HCT116 (cell line): ENCODE measurements around the gene GALNT17. TPM values are rescaled to one million over a fixed set of nuclear protein-coding genes. Genes with fewer than 3 reads are reported as not detected.

Experiments used
- ATAC-seq: fragments of 200-7000 bp; cut with Tn5 transposase; 2 replicates; pipeline ENCODE4 v1.9.1; 2020; ENCODE audit warnings: mild to moderate bottlenecking, moderate library complexity
- BruUV-seq: library from RNA; stranded (reverse); fragments of 400-500 nt; replicated peaks from 2 replicates; lab custom pipeline; 2021; lab: Mats Ljungman, UMichigan
- CTCF ChIA-PET: fragments of 300-600 bp; sonication (Branson Sonifier 250); formaldehyde crosslinking; loops from one replicate; lab custom pipeline; 2021; ENCODE audit warnings: antibody characterized with exemption; lab: Charles Lee
- POLR2A ChIA-PET: fragments of 300-600, 350-600 bp; sonication (Branson Sonifier 250); formaldehyde crosslinking; loops from one replicate; lab custom pipeline; 2021; ENCODE audit warnings: antibody characterized with exemption; lab: Charles Lee
- RAD21 ChIA-PET, 2 experiments: fragments of 300-600 bp; sonication (Branson Sonifier 250); formaldehyde crosslinking; loops; one replicate each; lab custom pipeline; 2023; ENCODE audit warnings: low total read pairs in 2 of 2; ENCODE audit not compliant: uncharacterized antibody in 2 of 2, unreplicated experiment in 2 of 2, low non-redundant PET in 1 of 2; lab: Charles Lee
- DNase-seq: peaks from one replicate; pipeline ENCODE4 v3.0.0-alpha.2; 2010; ENCODE audit warnings: low read depth, low spot score
- H2AFZ ChIP-seq: fragments of 200-600 bp; shearing (Covaris generic), sonication (generic); 2 replicates; pipeline ENCODE4 v1.6.1; 2017; ENCODE audit warnings: low read depth, mixed run types, mixed read lengths, antibody characterized with exemption, low read length; ENCODE audit not compliant: poor library complexity, severe bottlenecking
- H3K27ac ChIP-seq: 2 replicates; pipeline ENCODE4 v1.5.1; 2012; ENCODE audit warnings: low read depth, low read length
- H3K27me3 ChIP-seq: fragments of 200-600 bp; sonication (generic); 2 replicates; pipeline ENCODE4 v1.6.1; 2016; ENCODE audit warnings: mixed run types, low read length, mixed read lengths; ENCODE audit not compliant: insufficient read depth
- H3K36me3 ChIP-seq, 2 experiments: fragments of 200-500 bp in 1 of 2; fragments of 200-600 bp in 1 of 2; sonication (Bioruptor generic) in 1 of 2; sonication (generic) in 1 of 2; 2 replicates each; pipeline versions ENCODE4 v1.5.1 to v1.6.1; 2014 to 2016; ENCODE audit warnings: low read length in 2 of 2, inconsistent platforms in 1 of 2, mixed read lengths in 1 of 2, mixed run types in 1 of 2; ENCODE audit not compliant: insufficient read depth in 2 of 2, control insufficient read depth in 1 of 2
- H3K4me1 ChIP-seq, 2 experiments: fragments of 200-600 bp in 1 of 2; sonication (generic) in 1 of 2; 2 replicates each; pipeline versions ENCODE4 v1.5.1 to v1.6.1; 2012 to 2017; ENCODE audit warnings: low read length in 2 of 2, inconsistent platforms in 1 of 2, mild to moderate bottlenecking in 1 of 2, mixed read lengths in 1 of 2, mixed run types in 1 of 2, moderate library complexity in 1 of 2; ENCODE audit not compliant: insufficient read depth in 2 of 2, control insufficient read depth in 1 of 2
- H3K4me2 ChIP-seq: fragments of 200-600 bp; sonication (generic); 2 replicates; pipeline ENCODE4 v1.6.1; 2017; ENCODE audit warnings: mixed run types, low read length, mixed read lengths
- H3K4me3 ChIP-seq, 2 experiments: fragments of 200-600 bp in 1 of 2; sonication (generic) in 1 of 2; replicated peaks in 1 of 2; 2 replicates each; pipeline ENCODE4 v1.5.1; 2011 to 2016; ENCODE audit warnings: low read length in 2 of 2, control low read depth in 1 of 2, low read depth in 1 of 2, mild to moderate bottlenecking in 1 of 2, mixed read lengths in 1 of 2, mixed run types in 1 of 2
- H3K79me2 ChIP-seq: fragments of 200-600 bp; sonication (generic); 2 replicates; pipeline ENCODE4 v1.6.1; 2017; ENCODE audit warnings: mild to moderate bottlenecking, mixed run types, low read length, moderate library complexity, mixed read lengths; ENCODE audit not compliant: insufficient read depth
- H3K9ac ChIP-seq: fragments of 200-600 bp; sonication (generic); 2 replicates; pipeline ENCODE4 v1.6.1; 2016; ENCODE audit warnings: low read length, mixed read lengths
- H3K9me2 ChIP-seq: fragments of 200-600 bp; sonication (generic), shearing (Covaris generic); 2 replicates; pipeline ENCODE4 v1.6.1; 2017; ENCODE audit warnings: mixed run types, mild to moderate bottlenecking, moderate library complexity; ENCODE audit not compliant: insufficient read depth
- H3K9me3 ChIP-seq, 2 experiments: fragments of 200-500 bp in 1 of 2; fragments of 200-600 bp in 1 of 2; sonication (Bioruptor generic) in 1 of 2; sonication (generic) in 1 of 2; 2 replicates each; pipeline ENCODE4 v1.6.1; 2014 to 2017; ENCODE audit warnings: low read length in 2 of 2, mixed read lengths in 2 of 2, inconsistent platforms in 1 of 2, low read depth in 1 of 2, mild to moderate bottlenecking in 1 of 2, mixed run types in 1 of 2, moderate library complexity in 1 of 2; ENCODE audit not compliant: control insufficient read depth in 1 of 2, insufficient read depth in 1 of 2
- H4K20me1 ChIP-seq: fragments of 200-600 bp; sonication (generic), shearing (Covaris generic); 2 replicates; pipeline ENCODE4 v1.6.1; 2017; ENCODE audit warnings: mixed run types, mild to moderate bottlenecking, moderate library complexity; ENCODE audit not compliant: insufficient read depth
- CBX3 ChIP-seq: IDR thresholded peaks from 2 replicates; pipeline ENCODE4 v1.6.1; 2012; ENCODE audit warnings: low read depth
- CEBPB ChIP-seq: IDR thresholded peaks from 2 replicates; pipeline ENCODE4 v1.6.1; 2012; ENCODE audit warnings: low read depth
- EZH2 ChIP-seq: fragments of 200-600 bp; sonication (generic); IDR thresholded peaks from 2 replicates; pipeline ENCODE4 v1.6.1; 2017; ENCODE audit warnings: antibody characterized with exemption, mixed run types
- EZH2phosphoT487 ChIP-seq: fragments of 200-600 bp; IDR thresholded peaks from 2 replicates; pipeline ENCODE4 v1.6.1; 2018; ENCODE audit warnings: antibody characterized with exemption, borderline replicate concordance
- FOSL1 ChIP-seq: IDR thresholded peaks from 2 replicates; pipeline ENCODE4 v1.6.1; 2012; ENCODE audit warnings: low read depth
- JUND ChIP-seq: IDR thresholded peaks from 2 replicates; pipeline ENCODE4 v1.6.1; 2012
- POLR2A ChIP-seq: IDR thresholded peaks from 2 replicates; pipeline ENCODE4 v1.7.0; 2011; ENCODE audit warnings: borderline replicate concordance; ENCODE audit not compliant: insufficient read depth, insufficient read length; ENCODE audit errors: extremely low read depth
- POLR2AphosphoS5 ChIP-seq: IDR thresholded peaks from 2 replicates; pipeline ENCODE4 v1.6.1; 2011; ENCODE audit warnings: mild to moderate bottlenecking, low read depth, low read length, moderate library complexity
- RAD21 ChIP-seq: IDR thresholded peaks from 2 replicates; pipeline ENCODE4 v1.6.1; 2012; ENCODE audit warnings: low read depth, mild to moderate bottlenecking
- SP1 ChIP-seq: IDR thresholded peaks from 2 replicates; pipeline ENCODE4 v1.6.1; 2012; ENCODE audit warnings: low read depth
- SRF ChIP-seq: IDR thresholded peaks from 2 replicates; pipeline ENCODE4 v1.6.1; 2012; ENCODE audit warnings: low read depth
- YY1 ChIP-seq: IDR thresholded peaks from 2 replicates; pipeline ENCODE4 v1.6.1; 2011; ENCODE audit warnings: low read length, low read depth, moderate library complexity, mild to moderate bottlenecking; ENCODE audit not compliant: insufficient replicate concordance; ENCODE audit errors: extremely low read depth
- intact Hi-C: fragments of 100-400 bp; cut with micrococcal nuclease; formaldehyde crosslinking; loops from 2 replicates; pipeline ENCODE4 v1.10.0; 2022
- total RNA-seq: library from RNA; stranded (reverse); gene quantifications from one replicate; pipeline ENCODE4 v1.2.1, GENCODE V29; 2021; ENCODE audit not compliant: unreplicated experiment
- TF ChIP-seq, protein P1 (sequence below): IDR thresholded peaks from 2 replicates; pipeline ENCODE4 v1.6.1; 2012

GALNT17 gene
- total RNA-seq, 1 experiment from 2014 or later, result not detected

DNA sequence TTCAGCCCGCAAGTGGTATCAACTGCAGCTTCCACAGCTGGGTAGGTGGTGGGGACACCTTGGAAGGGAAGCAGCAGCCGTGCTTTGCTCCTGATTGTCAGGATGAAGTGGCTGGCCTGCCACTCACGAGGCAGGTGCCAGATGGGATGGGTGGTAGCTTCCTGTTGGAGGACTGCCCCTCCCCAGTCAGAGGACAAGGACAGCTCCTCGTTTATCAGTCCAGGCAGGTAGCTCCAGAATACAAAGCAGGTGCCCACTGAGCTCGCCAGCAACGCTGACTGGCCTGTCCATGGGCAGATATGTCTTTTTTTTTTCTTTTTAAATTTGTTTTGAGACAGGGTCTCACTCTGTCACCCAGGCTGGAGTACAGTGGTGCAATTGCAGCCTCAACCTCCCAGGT is 431.3 kb downstream of the GALNT17 start:
- H4K20me1 ChIP-seq, result no peaks in the 10 kb centered on the region
- H3K9ac ChIP-seq, result no peak overlapping the region
- ChIA-PET POLR2A (no interaction called here), CTCF (no interaction called here), RAD21 (no interaction called here)
- H3K4me3 ChIP-seq, result no peak overlapping the region
- H3K36me3 ChIP-seq, result no peaks in the 10 kb centered on the region
- no peak overlapping the region for H2AFZ ChIP-seq
- no peaks in the 10 kb centered on the region for H3K4me1 ChIP-seq
- H3K27ac ChIP-seq, result no peak overlapping the region
- no peak for DNase-seq
- TF ChIP-seq SRF (no peak), YY1 (no peak), POLR2AphosphoS5 (no peak), EZH2phosphoT487 (no peak), JUND (no peak), RAD21 (no peak), SP1 (no peak), CBX3 (no peak), EZH2 (no peak), FOSL1 (no peak)
- TF ChIP-seq, protein P1, sequence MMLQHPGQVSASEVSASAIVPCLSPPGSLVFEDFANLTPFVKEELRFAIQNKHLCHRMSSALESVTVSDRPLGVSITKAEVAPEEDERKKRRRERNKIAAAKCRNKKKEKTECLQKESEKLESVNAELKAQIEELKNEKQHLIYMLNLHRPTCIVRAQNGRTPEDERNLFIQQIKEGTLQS, result no peak
- no peak for ATAC-seq
- intact Hi-C loops, result no loop called here
- BruUV-seq, result no TSS peak
- H3K4me2 ChIP-seq, result no peak overlapping the region
- H3K27me3 ChIP-seq, result no peaks in the 10 kb centered on the region
- no peaks in the 10 kb centered on the region for H3K79me2 ChIP-seq
- H3K9me2 ChIP-seq, result no peaks in the 10 kb centered on the region
- H3K9me3 ChIP-seq, result peaks cover 0 to 18% of the 10 kb centered on the region in 2 experiments; a peak in 2 of 4 replicates

DNA sequence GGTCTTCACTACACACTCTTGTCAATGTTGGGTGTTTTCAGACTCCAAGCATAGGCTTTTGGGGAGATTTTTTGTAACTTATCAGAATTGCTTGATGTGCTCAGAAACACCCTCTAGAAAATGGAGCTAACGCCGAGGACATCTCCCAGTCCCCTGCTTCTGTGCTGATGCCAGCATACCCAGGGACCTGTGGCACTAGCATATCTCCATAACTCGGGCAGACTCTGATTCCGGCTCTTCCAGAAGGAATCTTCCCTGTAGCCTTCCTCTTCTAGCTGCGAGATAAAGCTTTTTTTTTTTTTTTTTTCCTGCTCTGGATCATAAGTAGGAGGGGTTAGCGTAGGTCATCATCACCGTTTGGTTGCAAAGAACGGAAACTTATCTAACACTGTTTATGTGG is 434.4 kb downstream of the GALNT17 start:
- Histone ChIP-seq H3K27ac (no peak overlapping the region), H3K4me3 (no peak overlapping the region), H3K4me1 (no peaks in the 10 kb centered on the region), H3K9me2 (no peaks in the 10 kb centered on the region), H3K4me2 (no peak overlapping the region), H3K9ac (no peak overlapping the region), H3K36me3 (no peaks in the 10 kb centered on the region), H3K79me2 (no peaks in the 10 kb centered on the region), H3K9me3 (peaks cover 0 to 15% of the 10 kb centered on the region in 2 experiments; a peak in 1 of 4 replicates), H3K27me3 (no peaks in the 10 kb centered on the region), H2AFZ (no peak overlapping the region), H4K20me1 (no peaks in the 10 kb centered on the region)
- ATAC-seq, result no peak
- DNase-seq, result no peak
- TF ChIP-seq POLR2A (no peak), SRF (no peak), CEBPB (no peak)
- TF ChIP-seq, protein P1, result no peak
- no TSS peak for BruUV-seq
- intact Hi-C loops, result no loop called here
- ChIA-PET CTCF (no interaction called here), POLR2A (no interaction called here), RAD21 (no interaction called here)
